Neural progenitor cell (in vitro differentiated cells): ENCODE measurements around the gene PAEP.

Source experiments
- CTCF ChIP-seq: fragments of 200-600 bp; sonication (generic); IDR thresholded peaks from 2 replicates; pipeline ENCODE4 v1.5.1; 2017; ENCODE audit warnings: antibody characterized with exemption, mild to moderate bottlenecking
- EZH2 ChIP-seq: fragments of 200-600 bp; sonication (generic); IDR thresholded peaks from 2 replicates; pipeline ENCODE4 v1.6.1; 2017; ENCODE audit warnings: antibody characterized with exemption, mild to moderate bottlenecking, moderate library complexity
- EZH2phosphoT487 ChIP-seq: fragments of 200-600 bp; sonication (generic); IDR thresholded peaks from 2 replicates; pipeline ENCODE4 v1.6.1; 2017; ENCODE audit warnings: antibody characterized with exemption

GRCh38 chr9:135522137-135522877 is 39.2 kb upstream of the PAEP start:
- TF ChIP-seq CTCF (no peak), EZH2 (no peak), EZH2phosphoT487 (no peak)
